Ishikawa (cell line): ENCODE measurements around the gene ZNF524.

Source experiments
- CEBPB ChIP-seq: IDR thresholded peaks from 2 replicates; pipeline ENCODE4 v1.6.1; 2012
- CREB1 ChIP-seq: IDR thresholded peaks from 2 replicates; pipeline ENCODE4 v1.6.1; 2012; ENCODE audit warnings: low read depth
- EGR1 ChIP-seq: IDR thresholded peaks from 2 replicates; pipeline ENCODE4 v1.6.1; 2012
- EP300 ChIP-seq: IDR thresholded peaks from 2 replicates; pipeline ENCODE4 v1.6.1; 2012; ENCODE audit warnings: borderline replicate concordance
- FOXM1 ChIP-seq: IDR thresholded peaks from 2 replicates; pipeline ENCODE4 v1.6.1; 2012; ENCODE audit warnings: low read depth, borderline replicate concordance
- MAX ChIP-seq: IDR thresholded peaks from 2 replicates; pipeline ENCODE4 v1.6.1; 2012
- NFIC ChIP-seq: IDR thresholded peaks from 2 replicates; pipeline ENCODE4 v1.6.1; 2012
- RAD21 ChIP-seq: IDR thresholded peaks from 2 replicates; pipeline ENCODE4 v1.6.1; 2012; ENCODE audit warnings: low read depth
- REST ChIP-seq: IDR thresholded peaks from 2 replicates; pipeline ENCODE4 v1.6.1; 2012; ENCODE audit warnings: low read depth, mild to moderate bottlenecking
- TAF1 ChIP-seq: IDR thresholded peaks from 2 replicates; pipeline ENCODE4 v1.6.1; 2012; ENCODE audit warnings: low read depth, mild to moderate bottlenecking
- TCF12 ChIP-seq: IDR thresholded peaks from 2 replicates; pipeline ENCODE4 v1.6.1; 2012; ENCODE audit warnings: low read depth
- TEAD4 ChIP-seq: IDR thresholded peaks from 2 replicates; pipeline ENCODE4 v1.6.1; 2012
- USF1 ChIP-seq: IDR thresholded peaks from 2 replicates; pipeline ENCODE4 v1.6.1; 2012
- YY1 ChIP-seq: IDR thresholded peaks from 2 replicates; pipeline ENCODE4 v1.6.1; 2012; ENCODE audit warnings: low read depth

- TF ChIP-seq RAD21, result no peak
- no peak for TF ChIP-seq FOXM1
- no peak for TF ChIP-seq REST
- no peak for TF ChIP-seq CREB1
- no peak for TF ChIP-seq EGR1
- no peak for TF ChIP-seq TCF12
- TF ChIP-seq TEAD4, result no peak
- no peak for TF ChIP-seq CEBPB
- no peak for TF ChIP-seq EP300
- TF ChIP-seq YY1, result no peak
- TF ChIP-seq TAF1, result no peak
- TF ChIP-seq MAX, result no peak
- no peak for TF ChIP-seq NFIC
- TF ChIP-seq USF1, result no peak
These were observed 22.3 kb downstream of the ZNF524 start for GRCh38 chr19:55622242-55622969.
